WTC11 (cell line): Measurements from ENCODE around the gene ITGA6. TPM values are rescaled to one million over a fixed set of nuclear protein-coding genes. Genes with fewer than 3 reads are reported as not detected.

ENCODE experiments used
- ATAC-seq: fragments of 200-7000 bp; cut with Tn5 transposase; 2 replicates; pipeline ENCODE4 v1.10.0; 2021; ENCODE audit warnings: mild to moderate bottlenecking, moderate library complexity
- CTCF ChIA-PET: fragments of 300-600 bp; sonication (Branson Sonifier 250); formaldehyde crosslinking; loops from one replicate; lab custom pipeline; 2021; ENCODE audit warnings: antibody characterized with exemption; lab: Charles Lee
- POLR2A ChIA-PET: fragments of 350-600 bp; sonication (Branson Sonifier 250); formaldehyde crosslinking; loops from one replicate; lab custom pipeline; 2021; ENCODE audit warnings: antibody characterized with exemption; lab: Charles Lee
- DNase-seq: peaks from one replicate; pipeline ENCODE4 v3.0.0; 2021; ENCODE audit warnings: low spot score
- H3K27ac Mint-ChIP-seq: 2 replicates; pipeline ENCODE4 v1.8.0; 2021; ENCODE audit warnings: mixed read lengths
- H3K27me3 Mint-ChIP-seq: 2 replicates; pipeline ENCODE4 v1.8.0; 2021; ENCODE audit warnings: low read depth, mild to moderate bottlenecking, moderate library complexity, mixed read lengths
- H3K36me3 Mint-ChIP-seq: 2 replicates; pipeline ENCODE4 v1.8.0; 2021; ENCODE audit warnings: mixed read lengths
- H3K4me1 Mint-ChIP-seq: 2 replicates; pipeline ENCODE4 v1.8.0; 2022; ENCODE audit warnings: mixed read lengths
- H3K4me3 Mint-ChIP-seq: 2 replicates; pipeline ENCODE4 v1.8.0; 2021; ENCODE audit warnings: mild to moderate bottlenecking, moderate library complexity, mixed read lengths
- H3K9me3 Mint-ChIP-seq: 2 replicates; pipeline ENCODE4 v1.8.0; 2021; ENCODE audit warnings: mixed read lengths
- ATF1 ChIP-seq: sonication (generic); formaldehyde crosslinking; IDR thresholded peaks from 2 replicates; pipeline ENCODE4 v1.8.1; 2023; ENCODE audit warnings: mild to moderate bottlenecking, moderate library complexity, missing genetic modification reagents
- EMX1 ChIP-seq: fragments of 250-450 bp; sonication (Bioruptor Pico); IDR thresholded peaks from 2 replicates; pipeline ENCODE4 v1.8.0; 2021; ENCODE audit warnings: mild to moderate bottlenecking
- FOXK1 ChIP-seq: sonication (generic); formaldehyde crosslinking; IDR thresholded peaks from 2 replicates; pipeline ENCODE4 v1.8.0; 2022; ENCODE audit warnings: mild to moderate bottlenecking, moderate library complexity, missing genetic modification reagents
- MYBL2 ChIP-seq: sonication (generic); formaldehyde crosslinking; IDR thresholded peaks from 2 replicates; pipeline ENCODE4 v1.8.1; 2023; ENCODE audit warnings: mild to moderate bottlenecking, moderate library complexity, missing genetic modification reagents
- NR1H2 ChIP-seq: sonication (generic); formaldehyde crosslinking; IDR thresholded peaks from 2 replicates; pipeline ENCODE4 v1.9.0; 2021; ENCODE audit warnings: mild to moderate bottlenecking, moderate library complexity, missing genetic modification reagents
- NR2C2 ChIP-seq: sonication (generic); formaldehyde crosslinking; IDR thresholded peaks from 2 replicates; pipeline ENCODE4 v1.8.0; 2022; ENCODE audit warnings: mild to moderate bottlenecking, missing genetic modification reagents
- RORB ChIP-seq: fragments of 250-450 bp; sonication (Bioruptor Pico); IDR thresholded peaks from 2 replicates; pipeline ENCODE4 v1.9.0; 2021; ENCODE audit warnings: mild to moderate bottlenecking
- TEAD4 ChIP-seq: sonication (generic); formaldehyde crosslinking; IDR thresholded peaks from 2 replicates; pipeline ENCODE4 v1.8.0; 2022; ENCODE audit warnings: mild to moderate bottlenecking, missing genetic modification reagents
- total RNA-seq: library from RNA; stranded (reverse); gene quantifications from 3 replicates; pipeline ENCODE4 v1.2.3, GENCODE V29; 2021
- TF ChIP-seq, protein P1 (sequence below): sonication (generic); formaldehyde crosslinking; IDR thresholded peaks from 2 replicates; pipeline ENCODE4 v1.8.0; 2023; ENCODE audit warnings: missing genetic modification reagents, mild to moderate bottlenecking, borderline replicate concordance
- TF ChIP-seq, protein P2 (sequence below): sonication (generic); formaldehyde crosslinking; IDR thresholded peaks from 2 replicates; pipeline ENCODE4 v1.8.0; 2023; ENCODE audit warnings: mild to moderate bottlenecking, missing genetic modification reagents
- TF ChIP-seq, protein P3 (sequence below): fragments of 200-600 bp; IDR thresholded peaks from 2 replicates; pipeline ENCODE4 v1.8.0; 2022; ENCODE audit warnings: antibody characterized with exemption
- TF ChIP-seq, protein P4 (sequence below): sonication (generic); formaldehyde crosslinking; IDR thresholded peaks from 2 replicates; pipeline ENCODE4 v1.8.1; 2023; ENCODE audit warnings: mild to moderate bottlenecking, missing genetic modification reagents
- TF ChIP-seq, protein P5 (sequence below): sonication (generic); formaldehyde crosslinking; IDR thresholded peaks from 2 replicates; pipeline ENCODE4 v1.8.0; 2023; ENCODE audit warnings: missing genetic modification reagents

Gene ITGA6
- total RNA-seq, 1 experiment from 2014 or later = 83.6 TPM

DNA sequence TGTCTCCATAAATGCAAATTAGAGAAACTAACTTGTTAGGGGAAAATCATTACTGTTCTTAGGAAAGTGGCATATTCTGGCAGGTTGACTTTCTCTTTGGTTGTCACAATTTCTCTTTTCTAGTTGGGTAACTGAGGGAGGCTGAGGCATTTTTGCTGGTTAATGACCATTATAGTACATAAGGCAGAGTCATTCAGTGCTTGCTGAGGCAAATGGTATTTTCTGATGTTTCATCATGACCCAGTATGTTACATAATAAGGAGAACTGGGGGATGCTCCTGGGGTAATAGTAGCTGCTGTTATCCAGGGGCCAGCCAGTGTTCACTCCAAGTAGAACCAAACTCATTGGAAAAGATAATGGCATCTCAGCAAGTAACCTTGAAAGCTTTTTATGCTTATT, 62.3 kb downstream of the ITGA6 start (continued):
- TF ChIP-seq, protein P1, sequence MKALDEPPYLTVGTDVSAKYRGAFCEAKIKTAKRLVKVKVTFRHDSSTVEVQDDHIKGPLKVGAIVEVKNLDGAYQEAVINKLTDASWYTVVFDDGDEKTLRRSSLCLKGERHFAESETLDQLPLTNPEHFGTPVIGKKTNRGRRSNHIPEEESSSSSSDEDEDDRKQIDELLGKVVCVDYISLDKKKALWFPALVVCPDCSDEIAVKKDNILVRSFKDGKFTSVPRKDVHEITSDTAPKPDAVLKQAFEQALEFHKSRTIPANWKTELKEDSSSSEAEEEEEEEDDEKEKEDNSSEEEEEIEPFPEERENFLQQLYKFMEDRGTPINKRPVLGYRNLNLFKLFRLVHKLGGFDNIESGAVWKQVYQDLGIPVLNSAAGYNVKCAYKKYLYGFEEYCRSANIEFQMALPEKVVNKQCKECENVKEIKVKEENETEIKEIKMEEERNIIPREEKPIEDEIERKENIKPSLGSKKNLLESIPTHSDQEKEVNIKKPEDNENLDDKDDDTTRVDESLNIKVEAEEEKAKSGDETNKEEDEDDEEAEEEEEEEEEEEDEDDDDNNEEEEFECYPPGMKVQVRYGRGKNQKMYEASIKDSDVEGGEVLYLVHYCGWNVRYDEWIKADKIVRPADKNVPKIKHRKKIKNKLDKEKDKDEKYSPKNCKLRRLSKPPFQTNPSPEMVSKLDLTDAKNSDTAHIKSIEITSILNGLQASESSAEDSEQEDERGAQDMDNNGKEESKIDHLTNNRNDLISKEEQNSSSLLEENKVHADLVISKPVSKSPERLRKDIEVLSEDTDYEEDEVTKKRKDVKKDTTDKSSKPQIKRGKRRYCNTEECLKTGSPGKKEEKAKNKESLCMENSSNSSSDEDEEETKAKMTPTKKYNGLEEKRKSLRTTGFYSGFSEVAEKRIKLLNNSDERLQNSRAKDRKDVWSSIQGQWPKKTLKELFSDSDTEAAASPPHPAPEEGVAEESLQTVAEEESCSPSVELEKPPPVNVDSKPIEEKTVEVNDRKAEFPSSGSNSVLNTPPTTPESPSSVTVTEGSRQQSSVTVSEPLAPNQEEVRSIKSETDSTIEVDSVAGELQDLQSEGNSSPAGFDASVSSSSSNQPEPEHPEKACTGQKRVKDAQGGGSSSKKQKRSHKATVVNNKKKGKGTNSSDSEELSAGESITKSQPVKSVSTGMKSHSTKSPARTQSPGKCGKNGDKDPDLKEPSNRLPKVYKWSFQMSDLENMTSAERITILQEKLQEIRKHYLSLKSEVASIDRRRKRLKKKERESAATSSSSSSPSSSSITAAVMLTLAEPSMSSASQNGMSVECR (CRISPR knock-in tag) = no peak
- TF ChIP-seq RORB = no peak

DNA sequence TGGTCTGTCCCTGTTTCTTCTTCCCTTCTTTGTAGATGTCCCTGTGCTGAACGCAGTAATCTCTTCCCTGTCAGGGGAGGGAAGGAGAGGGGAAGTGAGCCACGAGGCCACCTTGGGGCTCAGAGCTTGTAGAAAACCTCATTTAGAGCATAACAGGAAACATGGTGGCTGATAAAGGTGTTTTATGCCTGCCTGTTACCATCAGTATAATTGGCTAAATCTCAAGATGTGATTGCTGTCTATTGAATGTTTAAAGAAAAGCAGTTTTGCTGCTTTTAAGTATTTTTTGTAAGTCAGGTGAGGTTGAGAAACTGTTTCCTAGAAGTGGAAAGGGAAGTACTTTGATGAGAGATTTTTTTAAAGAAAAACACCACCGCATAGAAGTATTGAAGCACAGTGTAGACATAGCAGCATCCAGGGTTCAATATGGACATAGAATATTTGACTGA, 68.8 kb downstream of the ITGA6 start:
- no peak for ATAC-seq

More for the DNA sequence above, 68.8 kb downstream of the ITGA6 start:
- TF ChIP-seq, protein P2, sequence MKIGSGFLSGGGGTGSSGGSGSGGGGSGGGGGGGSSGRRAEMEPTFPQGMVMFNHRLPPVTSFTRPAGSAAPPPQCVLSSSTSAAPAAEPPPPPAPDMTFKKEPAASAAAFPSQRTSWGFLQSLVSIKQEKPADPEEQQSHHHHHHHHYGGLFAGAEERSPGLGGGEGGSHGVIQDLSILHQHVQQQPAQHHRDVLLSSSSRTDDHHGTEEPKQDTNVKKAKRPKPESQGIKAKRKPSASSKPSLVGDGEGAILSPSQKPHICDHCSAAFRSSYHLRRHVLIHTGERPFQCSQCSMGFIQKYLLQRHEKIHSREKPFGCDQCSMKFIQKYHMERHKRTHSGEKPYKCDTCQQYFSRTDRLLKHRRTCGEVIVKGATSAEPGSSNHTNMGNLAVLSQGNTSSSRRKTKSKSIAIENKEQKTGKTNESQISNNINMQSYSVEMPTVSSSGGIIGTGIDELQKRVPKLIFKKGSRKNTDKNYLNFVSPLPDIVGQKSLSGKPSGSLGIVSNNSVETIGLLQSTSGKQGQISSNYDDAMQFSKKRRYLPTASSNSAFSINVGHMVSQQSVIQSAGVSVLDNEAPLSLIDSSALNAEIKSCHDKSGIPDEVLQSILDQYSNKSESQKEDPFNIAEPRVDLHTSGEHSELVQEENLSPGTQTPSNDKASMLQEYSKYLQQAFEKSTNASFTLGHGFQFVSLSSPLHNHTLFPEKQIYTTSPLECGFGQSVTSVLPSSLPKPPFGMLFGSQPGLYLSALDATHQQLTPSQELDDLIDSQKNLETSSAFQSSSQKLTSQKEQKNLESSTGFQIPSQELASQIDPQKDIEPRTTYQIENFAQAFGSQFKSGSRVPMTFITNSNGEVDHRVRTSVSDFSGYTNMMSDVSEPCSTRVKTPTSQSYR = no peak
- no peak for TF ChIP-seq NR2C2 (CRISPR knock-in tag)
- TF ChIP-seq, protein P3, sequence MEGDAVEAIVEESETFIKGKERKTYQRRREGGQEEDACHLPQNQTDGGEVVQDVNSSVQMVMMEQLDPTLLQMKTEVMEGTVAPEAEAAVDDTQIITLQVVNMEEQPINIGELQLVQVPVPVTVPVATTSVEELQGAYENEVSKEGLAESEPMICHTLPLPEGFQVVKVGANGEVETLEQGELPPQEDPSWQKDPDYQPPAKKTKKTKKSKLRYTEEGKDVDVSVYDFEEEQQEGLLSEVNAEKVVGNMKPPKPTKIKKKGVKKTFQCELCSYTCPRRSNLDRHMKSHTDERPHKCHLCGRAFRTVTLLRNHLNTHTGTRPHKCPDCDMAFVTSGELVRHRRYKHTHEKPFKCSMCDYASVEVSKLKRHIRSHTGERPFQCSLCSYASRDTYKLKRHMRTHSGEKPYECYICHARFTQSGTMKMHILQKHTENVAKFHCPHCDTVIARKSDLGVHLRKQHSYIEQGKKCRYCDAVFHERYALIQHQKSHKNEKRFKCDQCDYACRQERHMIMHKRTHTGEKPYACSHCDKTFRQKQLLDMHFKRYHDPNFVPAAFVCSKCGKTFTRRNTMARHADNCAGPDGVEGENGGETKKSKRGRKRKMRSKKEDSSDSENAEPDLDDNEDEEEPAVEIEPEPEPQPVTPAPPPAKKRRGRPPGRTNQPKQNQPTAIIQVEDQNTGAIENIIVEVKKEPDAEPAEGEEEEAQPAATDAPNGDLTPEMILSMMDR = no peak
- TF ChIP-seq FOXK1 = no peak
- no peak for TF ChIP-seq MYBL2 (CRISPR knock-in tag)
- TF ChIP-seq TEAD4 = no peak
- TF ChIP-seq ATF1 (CRISPR knock-in tag) = no peak
- no peak for TF ChIP-seq EMX1 (CRISPR knock-in tag)
- no peak for TF ChIP-seq RORB
- no peak for TF ChIP-seq NR1H2
- TF ChIP-seq, protein P4, sequence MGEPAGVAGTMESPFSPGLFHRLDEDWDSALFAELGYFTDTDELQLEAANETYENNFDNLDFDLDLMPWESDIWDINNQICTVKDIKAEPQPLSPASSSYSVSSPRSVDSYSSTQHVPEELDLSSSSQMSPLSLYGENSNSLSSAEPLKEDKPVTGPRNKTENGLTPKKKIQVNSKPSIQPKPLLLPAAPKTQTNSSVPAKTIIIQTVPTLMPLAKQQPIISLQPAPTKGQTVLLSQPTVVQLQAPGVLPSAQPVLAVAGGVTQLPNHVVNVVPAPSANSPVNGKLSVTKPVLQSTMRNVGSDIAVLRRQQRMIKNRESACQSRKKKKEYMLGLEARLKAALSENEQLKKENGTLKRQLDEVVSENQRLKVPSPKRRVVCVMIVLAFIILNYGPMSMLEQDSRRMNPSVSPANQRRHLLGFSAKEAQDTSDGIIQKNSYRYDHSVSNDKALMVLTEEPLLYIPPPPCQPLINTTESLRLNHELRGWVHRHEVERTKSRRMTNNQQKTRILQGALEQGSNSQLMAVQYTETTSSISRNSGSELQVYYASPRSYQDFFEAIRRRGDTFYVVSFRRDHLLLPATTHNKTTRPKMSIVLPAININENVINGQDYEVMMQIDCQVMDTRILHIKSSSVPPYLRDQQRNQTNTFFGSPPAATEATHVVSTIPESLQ (CRISPR knock-in tag) = no peak
- TF ChIP-seq, protein P5, sequence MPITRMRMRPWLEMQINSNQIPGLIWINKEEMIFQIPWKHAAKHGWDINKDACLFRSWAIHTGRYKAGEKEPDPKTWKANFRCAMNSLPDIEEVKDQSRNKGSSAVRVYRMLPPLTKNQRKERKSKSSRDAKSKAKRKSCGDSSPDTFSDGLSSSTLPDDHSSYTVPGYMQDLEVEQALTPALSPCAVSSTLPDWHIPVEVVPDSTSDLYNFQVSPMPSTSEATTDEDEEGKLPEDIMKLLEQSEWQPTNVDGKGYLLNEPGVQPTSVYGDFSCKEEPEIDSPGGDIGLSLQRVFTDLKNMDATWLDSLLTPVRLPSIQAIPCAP (CRISPR knock-in tag) = no peak
- H3K4me1 Mint-ChIP-seq = no peaks in the 10 kb centered on the region
- POLR2A ChIA-PET = no interaction called here
- no peak overlapping the region for H3K4me3 Mint-ChIP-seq
- CTCF ChIA-PET = interaction anchor here (0.5 to 1.7 kb wide), 6 partner anchors 59 to 369 kb away, joined by 3 to 8 read pairs (median 3); no protein-coding TSS in a partner anchor
- no peak overlapping the region for H3K27ac Mint-ChIP-seq
- peaks cover 71% of the 10 kb centered on the region for H3K36me3 Mint-ChIP-seq
- no peak for DNase-seq
- H3K27me3 Mint-ChIP-seq = no peaks in the 10 kb centered on the region
- no peaks in the 10 kb centered on the region for H3K9me3 Mint-ChIP-seq
